Fibroblast of gingiva (primary cell): Measurements from ENCODE around the gene PREX1.
"Not testable (repeated sequence)": the region's sequence is repeated elsewhere in the genome, so short reads cannot be mapped to it uniquely, and the experiment has no call there.

Experiments used
- DNase-seq: peaks from one replicate; pipeline ENCODE4 v3.0.0-alpha.2; 2011; ENCODE audit warnings: low read depth

Gene PREX1

GRCh38 chr20:48847498-48848205 lies 19.9 kb upstream of the PREX1 start:
- DNase-seq: peak; percentile 12

- DNase-seq: no peak
Measured at GRCh38 chr20:48846516-48847492, 19.0 kb upstream of the PREX1 start.

GRCh38 chr20:48845721-48846306 lies 18.0 kb upstream of the PREX1 start:
- no peak for DNase-seq

GRCh38 chr20:48844996-48845395 lies 17.2 kb upstream of the PREX1 start:
- no peak for DNase-seq

GRCh38 chr20:48843896-48844295 lies 16.1 kb upstream of the PREX1 start:
- DNase-seq: not testable (repeated sequence)

GRCh38 chr20:48843057-48843806 lies 15.4 kb upstream of the PREX1 start:
- DNase-seq: no peak

GRCh38 chr20:48841875-48842529 lies 14.2 kb upstream of the PREX1 start:
- peak; percentile 54 for DNase-seq

- no peak for DNase-seq
Measured at GRCh38 chr20:48841196-48841874, 13.5 kb upstream of the PREX1 start.

- DNase-seq: no peak
Measured at GRCh38 chr20:48839154-48839917, 11.5 kb upstream of the PREX1 start.

- no peak for DNase-seq
Measured at GRCh38 chr20:48837014-48837413, 9.2 kb upstream of the PREX1 start.

- DNase-seq: no peak
Measured at GRCh38 chr20:48835390-48835789, 7.6 kb upstream of the PREX1 start.

- DNase-seq: no peak
Measured at GRCh38 chr20:48834278-48834677, 6.5 kb upstream of the PREX1 start.

- DNase-seq: no peak
Measured at GRCh38 chr20:48832405-48832730, 4.6 kb upstream of the PREX1 start.

- DNase-seq: peak; percentile 66
Measured at GRCh38 chr20:48831718-48832404, 4.1 kb upstream of the PREX1 start.

GRCh38 chr20:48830826-48831318 lies 3.1 kb upstream of the PREX1 start:
- DNase-seq: no peak

- DNase-seq: no peak
Measured at GRCh38 chr20:48829940-48830339, 2.1 kb upstream of the PREX1 start.

GRCh38 chr20:48828734-48829460 lies 1.1 kb upstream of the PREX1 start:
- no peak for DNase-seq

- DNase-seq: peak; percentile 15
Measured at GRCh38 chr20:48826883-48827771, 672 bp downstream of the PREX1 start.
